Fibroblast of skin of scalp (primary cell): Measurements from ENCODE around the gene SORL1-AS1.
A peak's percentile ranks its signal among the peaks of the same experiment; 100 is the strongest.

Experiments used
- DNase-seq: peaks from one replicate; pipeline ENCODE4 v3.0.0-alpha.2; 2013

The SORL1-AS1 gene

GRCh38 chr11:121389651-121390050 lies 63.1 kb downstream of the SORL1-AS1 start:
- peak; percentile 2 for DNase-seq
